Neural progenitor cell (in vitro differentiated cells): ENCODE data around the gene IZUMO2. TPM values are rescaled to one million over a fixed set of nuclear protein-coding genes. Genes with fewer than 3 reads are reported as not detected.

ENCODE experiments used
- DNase-seq: peaks from one replicate; pipeline ENCODE4 v3.0.0-alpha.2; 2016; ENCODE audit warnings: low spot score
- H2AFZ ChIP-seq: fragments of 200-600 bp; sonication (generic); replicated peaks from 2 replicates; pipeline ENCODE4 v1.6.1; 2016; ENCODE audit warnings: antibody characterized with exemption
- H3F3A ChIP-seq: fragments of 200-600 bp; sonication (generic); 2 replicates; pipeline ENCODE4 v1.6.1; 2016; ENCODE audit warnings: antibody characterized with exemption, low read depth
- H3K27ac ChIP-seq: fragments of 200-600 bp; sonication (generic); 2 replicates; pipeline ENCODE4 v1.5.1; 2016; ENCODE audit warnings: mild to moderate bottlenecking
- H3K27me3 ChIP-seq: fragments of 200-600 bp; sonication (generic); 2 replicates; pipeline ENCODE4 v1.6.1; 2016; ENCODE audit warnings: mild to moderate bottlenecking, moderate library complexity
- H3K36me3 ChIP-seq: fragments of 200-600 bp; sonication (generic); 2 replicates; pipeline ENCODE4 v1.5.1; 2016
- H3K4me1 ChIP-seq: fragments of 200-600 bp; sonication (generic); 2 replicates; pipeline ENCODE4 v1.6.1; 2016; ENCODE audit warnings: mixed run types
- H3K4me2 ChIP-seq: fragments of 200-600 bp; sonication (generic); 2 replicates; pipeline ENCODE4 v1.6.1; 2016
- H3K4me3 ChIP-seq: fragments of 200-600 bp; sonication (generic); 2 replicates; pipeline ENCODE4 v1.5.1; 2016
- H3K79me2 ChIP-seq: fragments of 200-600 bp; sonication (generic); 2 replicates; pipeline ENCODE4 v1.6.1; 2016; ENCODE audit warnings: low read depth
- H3K9ac ChIP-seq: fragments of 200-600 bp; sonication (generic); 2 replicates; pipeline ENCODE4 v1.6.1; 2016
- H3K9me3 ChIP-seq: fragments of 200-600 bp; sonication (generic); 2 replicates; pipeline ENCODE4 v1.5.1; 2016; ENCODE audit warnings: low read depth
- H4K20me1 ChIP-seq: fragments of 200-600 bp; sonication (generic); 2 replicates; pipeline ENCODE4 v1.6.1; 2016; ENCODE audit warnings: low read depth
- H3K27ac Mint-ChIP-seq: 3 replicates; pipeline ENCODE4 v1.8.0; 2021; ENCODE audit warnings: mixed read lengths
- H3K27me3 Mint-ChIP-seq: 2 replicates; pipeline ENCODE4 v1.8.0; 2022; ENCODE audit warnings: low read depth, mild to moderate bottlenecking, inconsistent platforms, moderate library complexity, mixed read lengths; ENCODE audit not compliant: insufficient read depth
- H3K36me3 Mint-ChIP-seq: 3 replicates; pipeline ENCODE4 v1.8.0; 2021; ENCODE audit warnings: mixed read lengths
- H3K4me1 Mint-ChIP-seq: 3 replicates; pipeline ENCODE4 v1.8.0; 2021; ENCODE audit warnings: mixed read lengths
- H3K4me3 Mint-ChIP-seq: 3 replicates; pipeline ENCODE4 v1.8.0; 2021; ENCODE audit warnings: mild to moderate bottlenecking, moderate library complexity, mixed read lengths
- H3K9me3 Mint-ChIP-seq: 3 replicates; pipeline ENCODE4 v1.8.0; 2020; ENCODE audit warnings: mixed read lengths
- CTCF ChIP-seq: fragments of 200-600 bp; sonication (generic); IDR thresholded peaks from 2 replicates; pipeline ENCODE4 v1.5.1; 2017; ENCODE audit warnings: antibody characterized with exemption, mild to moderate bottlenecking
- EZH2 ChIP-seq: fragments of 200-600 bp; sonication (generic); IDR thresholded peaks from 2 replicates; pipeline ENCODE4 v1.6.1; 2017; ENCODE audit warnings: antibody characterized with exemption, mild to moderate bottlenecking, moderate library complexity
- EZH2phosphoT487 ChIP-seq: fragments of 200-600 bp; sonication (generic); IDR thresholded peaks from 2 replicates; pipeline ENCODE4 v1.6.1; 2017; ENCODE audit warnings: antibody characterized with exemption
- total RNA-seq: library from RNA; depleted of rRNA; stranded (reverse); fragments of >200 nt; gene quantifications from 2 replicates; pipeline ENCODE4 v1.2.3, GENCODE V29; 2015; ENCODE audit warnings: low replicate concordance

The IZUMO2 gene
- total RNA-seq, 1 donor from 2014 or later: not detected

GRCh38 chr19:50171752-50172151 is 8.7 kb upstream of the IZUMO2 start:
- H4K20me1 ChIP-seq: no peaks in the 10 kb centered on the region
- H3K4me3 ChIP-seq: no peak overlapping the region
- H3K4me3 Mint-ChIP-seq: no peak overlapping the region
- H3K36me3 Mint-ChIP-seq: no peaks in the 10 kb centered on the region
- no peaks in the 10 kb centered on the region for H3K9me3 Mint-ChIP-seq
- H2AFZ ChIP-seq: no peak overlapping the region
- H3K4me2 ChIP-seq: no peak overlapping the region
- no peaks in the 10 kb centered on the region for H3K9me3 ChIP-seq
- H3K27ac ChIP-seq: no peak overlapping the region
- no peak overlapping the region for H3K9ac ChIP-seq
- H3K4me1 ChIP-seq: no peaks in the 10 kb centered on the region
- TF ChIP-seq EZH2: no peak
- TF ChIP-seq EZH2phosphoT487: no peak
- TF ChIP-seq CTCF: no peak
- H3K36me3 ChIP-seq: no peaks in the 10 kb centered on the region
- no peaks in the 10 kb centered on the region for H3K27me3 ChIP-seq
- DNase-seq: no peak
- no peak overlapping the region for H3K27ac Mint-ChIP-seq
- H3K4me1 Mint-ChIP-seq: peaks cover 19% of the 10 kb centered on the region
- no peaks in the 10 kb centered on the region for H3F3A ChIP-seq
- H3K79me2 ChIP-seq: no peaks in the 10 kb centered on the region
- H3K27me3 Mint-ChIP-seq: peaks cover 3% of the 10 kb centered on the region

GRCh38 chr19:50167314-50167721 is 4.2 kb upstream of the IZUMO2 start:
- no peaks in the 10 kb centered on the region for H3K9me3 ChIP-seq
- H3K4me3 Mint-ChIP-seq: no peak overlapping the region
- no peaks in the 10 kb centered on the region for H4K20me1 ChIP-seq
- H3K9ac ChIP-seq: no peak overlapping the region
- H3K4me3 ChIP-seq: no peak overlapping the region
- peak overlapping the region; percentile 18 for H3K27ac Mint-ChIP-seq
- no peak overlapping the region for H2AFZ ChIP-seq
- no peak for TF ChIP-seq EZH2
- TF ChIP-seq CTCF: no peak
- TF ChIP-seq EZH2phosphoT487: no peak
- peaks cover 4% of the 10 kb centered on the region for H3K27me3 Mint-ChIP-seq
- H3K27me3 ChIP-seq: no peaks in the 10 kb centered on the region
- no peak overlapping the region for H3K4me2 ChIP-seq
- no peaks in the 10 kb centered on the region for H3K4me1 ChIP-seq
- no peaks in the 10 kb centered on the region for H3K36me3 ChIP-seq
- no peaks in the 10 kb centered on the region for H3K9me3 Mint-ChIP-seq
- no peak overlapping the region for H3K27ac ChIP-seq
- no peaks in the 10 kb centered on the region for H3F3A ChIP-seq
- peak; percentile 77 for DNase-seq
- H3K4me1 Mint-ChIP-seq: peaks cover 19% of the 10 kb centered on the region
- H3K79me2 ChIP-seq: no peaks in the 10 kb centered on the region
- no peaks in the 10 kb centered on the region for H3K36me3 Mint-ChIP-seq

GRCh38 chr19:50159078-50159477 is 4.0 kb downstream of the IZUMO2 start:
- Mint-ChIP-seq H3K4me1 (peaks cover 3% of the 10 kb centered on the region), H3K4me3 (peak overlapping the region; percentile 28), H3K36me3 (no peaks in the 10 kb centered on the region), H3K9me3 (peaks cover 2% of the 10 kb centered on the region), H3K27ac (no peak overlapping the region), H3K27me3 (peaks cover 8% of the 10 kb centered on the region)
- H3K79me2 ChIP-seq: no peaks in the 10 kb centered on the region
- H4K20me1 ChIP-seq: no peaks in the 10 kb centered on the region
- no peaks in the 10 kb centered on the region for H3K9me3 ChIP-seq
- TF ChIP-seq CTCF (no peak), EZH2phosphoT487 (no peak), EZH2 (no peak)
- no peak overlapping the region for H3K4me3 ChIP-seq
- no peaks in the 10 kb centered on the region for H3K4me1 ChIP-seq
- H3K36me3 ChIP-seq: no peaks in the 10 kb centered on the region
- H3K9ac ChIP-seq: no peak overlapping the region
- DNase-seq: no peak
- no peaks in the 10 kb centered on the region for H3F3A ChIP-seq
- H3K27ac ChIP-seq: no peak overlapping the region
- no peak overlapping the region for H3K4me2 ChIP-seq
- H2AFZ ChIP-seq: no peak overlapping the region
- H3K27me3 ChIP-seq: no peaks in the 10 kb centered on the region
